HG02571 (cell line): ENCODE data around the gene ADAMTS15.

ENCODE experiments used
- ATAC-seq: cut with Tn5 transposase; IDR thresholded peaks from one replicate; pipeline ENCODE4 v1.9.1; 2021; ENCODE audit warnings: mild to moderate bottlenecking, moderate library complexity; ENCODE audit not compliant: unreplicated experiment

ADAMTS15 gene, protein sequence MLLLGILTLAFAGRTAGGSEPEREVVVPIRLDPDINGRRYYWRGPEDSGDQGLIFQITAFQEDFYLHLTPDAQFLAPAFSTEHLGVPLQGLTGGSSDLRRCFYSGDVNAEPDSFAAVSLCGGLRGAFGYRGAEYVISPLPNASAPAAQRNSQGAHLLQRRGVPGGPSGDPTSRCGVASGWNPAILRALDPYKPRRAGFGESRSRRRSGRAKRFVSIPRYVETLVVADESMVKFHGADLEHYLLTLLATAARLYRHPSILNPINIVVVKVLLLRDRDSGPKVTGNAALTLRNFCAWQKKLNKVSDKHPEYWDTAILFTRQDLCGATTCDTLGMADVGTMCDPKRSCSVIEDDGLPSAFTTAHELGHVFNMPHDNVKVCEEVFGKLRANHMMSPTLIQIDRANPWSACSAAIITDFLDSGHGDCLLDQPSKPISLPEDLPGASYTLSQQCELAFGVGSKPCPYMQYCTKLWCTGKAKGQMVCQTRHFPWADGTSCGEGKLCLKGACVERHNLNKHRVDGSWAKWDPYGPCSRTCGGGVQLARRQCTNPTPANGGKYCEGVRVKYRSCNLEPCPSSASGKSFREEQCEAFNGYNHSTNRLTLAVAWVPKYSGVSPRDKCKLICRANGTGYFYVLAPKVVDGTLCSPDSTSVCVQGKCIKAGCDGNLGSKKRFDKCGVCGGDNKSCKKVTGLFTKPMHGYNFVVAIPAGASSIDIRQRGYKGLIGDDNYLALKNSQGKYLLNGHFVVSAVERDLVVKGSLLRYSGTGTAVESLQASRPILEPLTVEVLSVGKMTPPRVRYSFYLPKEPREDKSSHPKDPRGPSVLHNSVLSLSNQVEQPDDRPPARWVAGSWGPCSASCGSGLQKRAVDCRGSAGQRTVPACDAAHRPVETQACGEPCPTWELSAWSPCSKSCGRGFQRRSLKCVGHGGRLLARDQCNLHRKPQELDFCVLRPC

DNA sequence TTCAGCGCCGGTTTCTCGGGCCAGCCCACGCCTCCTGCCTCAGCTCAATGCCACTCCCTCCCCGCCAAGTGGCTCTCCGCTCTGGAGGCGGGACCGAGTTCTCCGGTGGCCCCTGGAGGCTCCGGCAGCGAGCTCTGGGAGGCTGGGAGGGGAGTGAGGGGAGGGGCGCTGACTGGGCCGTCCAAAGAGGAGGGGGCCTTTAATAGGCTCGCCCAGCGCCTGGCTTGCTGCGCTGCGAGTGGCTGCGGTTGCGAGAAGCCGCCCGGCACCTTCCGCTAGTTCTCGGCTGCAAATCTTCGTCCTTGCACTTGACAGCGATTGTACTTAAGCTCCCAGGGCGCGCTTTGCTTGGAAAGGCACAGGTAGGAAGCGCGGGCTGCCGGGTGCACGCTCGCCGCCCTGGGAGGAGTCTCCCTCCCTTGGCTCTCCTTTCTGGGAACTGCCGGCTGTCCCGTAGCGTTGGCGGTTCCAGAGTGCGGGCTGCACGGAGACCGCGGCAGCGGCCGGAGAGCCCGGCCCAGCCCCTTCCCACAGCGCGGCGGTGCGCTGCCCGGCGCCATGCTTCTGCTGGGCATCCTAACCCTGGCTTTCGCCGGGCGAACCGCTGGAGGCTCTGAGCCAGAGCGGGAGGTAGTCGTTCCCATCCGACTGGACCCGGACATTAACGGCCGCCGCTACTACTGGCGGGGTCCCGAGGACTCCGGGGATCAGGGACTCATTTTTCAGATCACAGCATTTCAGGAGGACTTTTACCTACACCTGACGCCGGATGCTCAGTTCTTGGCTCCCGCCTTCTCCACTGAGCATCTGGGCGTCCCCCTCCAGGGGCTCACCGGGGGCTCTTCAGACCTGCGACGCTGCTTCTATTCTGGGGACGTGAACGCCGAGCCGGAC is at the start of gene ADAMTS15:
Gene ADAMTS15 (plus strand): TSS at position 230 of the 894 bp plus-strand sequence. CDS start 329 bp downstream, at position 559.
- ATAC-seq: no peak

DNA sequence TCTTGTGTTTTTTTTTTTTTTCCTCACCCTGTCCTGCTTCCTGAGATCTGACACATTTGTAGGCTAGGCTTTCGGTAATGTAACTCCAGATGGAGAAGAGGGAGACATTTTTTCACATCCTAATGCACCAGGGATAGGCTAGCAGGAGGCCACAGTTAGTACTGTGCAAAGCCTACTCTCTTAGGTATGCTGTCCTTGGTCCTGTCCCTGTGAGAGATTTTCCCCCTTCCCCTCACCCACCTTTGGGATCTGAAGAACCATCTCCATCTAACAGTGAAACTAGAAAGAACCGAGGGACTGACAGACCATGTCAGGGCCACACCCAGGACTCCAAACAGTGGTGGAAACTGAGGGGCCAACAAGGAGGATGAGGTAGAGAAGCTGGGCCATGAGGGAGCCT is 49.2 kb upstream of the ADAMTS15 start:
- ATAC-seq: no peak

GRCh38 chr11:130400781-130401483 is 47.5 kb upstream of the ADAMTS15 start:
- ATAC-seq: no peak

DNA sequence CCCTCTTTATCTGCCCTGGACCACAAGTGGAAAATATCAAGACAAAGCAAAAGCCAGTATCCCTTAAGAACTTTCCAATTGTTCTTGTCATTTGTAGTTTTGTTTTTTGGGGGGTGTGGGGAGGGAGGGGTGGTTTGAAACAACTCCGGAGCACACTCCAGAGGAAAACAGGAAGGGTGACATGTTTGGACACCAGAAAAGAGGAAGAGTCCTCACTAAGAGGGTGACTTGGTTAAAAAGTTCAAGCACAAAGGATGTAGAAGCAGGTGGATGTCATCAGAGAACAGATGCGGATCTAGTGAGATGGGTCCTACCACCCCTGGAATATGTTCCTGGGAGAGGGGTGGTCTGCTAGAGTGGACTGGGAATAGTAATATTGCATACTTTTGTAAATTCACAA is 45.9 kb upstream of the ADAMTS15 start:
- ATAC-seq: no peak

GRCh38 chr11:130403271-130403804 is 45.1 kb upstream of the ADAMTS15 start:
- no peak for ATAC-seq

DNA sequence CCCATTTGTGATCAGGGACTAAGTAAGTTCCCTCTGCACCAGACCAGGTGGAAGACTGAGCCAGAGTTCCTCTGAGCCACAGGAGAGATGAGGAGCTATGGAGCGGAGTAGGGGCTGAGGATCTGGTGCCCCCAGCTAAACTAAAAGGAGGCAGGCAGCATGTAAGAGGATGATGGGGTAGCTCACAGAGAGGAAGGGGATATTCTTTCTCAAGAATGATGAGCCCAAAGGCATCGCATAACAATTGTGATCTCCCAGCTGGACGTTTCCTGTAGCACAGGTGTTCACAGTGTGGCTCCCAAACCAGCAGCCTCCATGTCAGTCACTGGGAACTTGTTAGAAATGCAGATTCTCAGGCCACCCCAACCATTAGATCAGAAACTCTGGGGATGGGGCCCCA is 44.5 kb upstream of the ADAMTS15 start:
- ATAC-seq: no peak

- ATAC-seq: no peak
Measured at GRCh38 chr11:130404727-130405126, 43.7 kb upstream of the ADAMTS15 start.

DNA sequence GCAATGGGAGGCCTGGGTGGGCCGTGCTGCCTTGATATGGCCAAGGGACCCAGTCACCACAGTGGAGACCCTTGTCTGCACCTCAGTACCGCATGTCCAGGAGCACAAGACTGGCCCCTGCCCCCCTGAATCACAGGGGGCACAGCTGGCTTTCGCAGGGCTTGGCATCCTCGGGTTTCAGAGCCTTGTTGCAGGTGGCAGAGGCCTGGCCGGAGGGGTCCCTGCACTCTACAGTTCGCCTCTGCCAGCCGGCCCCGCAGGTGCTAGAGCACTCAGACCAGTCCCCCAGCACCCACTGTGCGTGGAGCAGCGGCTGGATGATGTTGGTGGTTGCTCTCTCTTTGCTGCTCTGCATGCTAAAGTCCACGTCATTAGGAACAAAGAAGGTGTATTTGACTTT is 43.0 kb upstream of the ADAMTS15 start:
- no peak for ATAC-seq

DNA sequence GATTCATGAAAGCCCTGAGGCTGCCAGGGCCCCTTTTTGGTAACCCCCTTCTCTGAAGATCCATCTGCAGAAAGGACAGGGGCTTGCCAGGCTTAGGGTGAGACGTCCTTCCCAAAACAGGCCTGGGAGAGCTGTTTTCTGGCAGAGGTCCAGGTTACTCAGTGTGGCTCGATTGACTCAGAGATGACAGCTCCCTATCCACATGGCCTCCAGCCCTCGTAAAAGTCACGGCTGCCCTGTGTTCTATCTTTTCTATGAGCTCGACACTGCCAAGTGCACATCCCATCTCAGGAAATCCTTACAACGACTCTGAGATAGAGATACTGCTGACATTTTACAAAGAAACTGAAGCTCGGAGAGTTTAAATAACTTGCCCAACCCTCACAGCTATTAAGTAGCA is 40.5 kb upstream of the ADAMTS15 start:
- no peak for ATAC-seq

DNA sequence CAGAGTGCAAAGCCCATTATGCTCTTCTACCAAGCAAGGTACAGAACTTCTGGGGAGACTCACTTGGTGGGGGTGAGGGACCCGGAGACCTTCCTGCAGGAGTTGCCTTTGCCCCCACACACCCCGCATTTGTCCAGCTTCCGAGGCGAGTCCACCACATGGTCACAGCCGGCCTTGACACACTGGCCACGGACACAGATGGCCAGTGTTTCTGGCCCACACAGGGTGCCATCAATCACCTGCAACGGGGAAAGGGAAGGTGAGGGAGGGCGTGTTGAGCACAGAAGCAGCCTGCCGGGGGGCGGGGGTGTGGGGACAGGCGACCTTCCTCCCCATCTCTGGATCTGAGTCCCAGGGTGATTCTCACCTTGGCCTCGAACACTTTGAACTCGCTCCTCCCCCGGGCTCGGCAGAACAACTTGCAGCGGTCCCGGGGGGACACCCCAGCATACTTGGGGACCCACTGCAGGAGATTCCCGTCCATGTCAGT is 40.0 kb upstream of the ADAMTS15 start:
- ATAC-seq: no peak

- ATAC-seq: no peak
Measured at GRCh38 chr11:130408901-130409300, 39.5 kb upstream of the ADAMTS15 start.

DNA sequence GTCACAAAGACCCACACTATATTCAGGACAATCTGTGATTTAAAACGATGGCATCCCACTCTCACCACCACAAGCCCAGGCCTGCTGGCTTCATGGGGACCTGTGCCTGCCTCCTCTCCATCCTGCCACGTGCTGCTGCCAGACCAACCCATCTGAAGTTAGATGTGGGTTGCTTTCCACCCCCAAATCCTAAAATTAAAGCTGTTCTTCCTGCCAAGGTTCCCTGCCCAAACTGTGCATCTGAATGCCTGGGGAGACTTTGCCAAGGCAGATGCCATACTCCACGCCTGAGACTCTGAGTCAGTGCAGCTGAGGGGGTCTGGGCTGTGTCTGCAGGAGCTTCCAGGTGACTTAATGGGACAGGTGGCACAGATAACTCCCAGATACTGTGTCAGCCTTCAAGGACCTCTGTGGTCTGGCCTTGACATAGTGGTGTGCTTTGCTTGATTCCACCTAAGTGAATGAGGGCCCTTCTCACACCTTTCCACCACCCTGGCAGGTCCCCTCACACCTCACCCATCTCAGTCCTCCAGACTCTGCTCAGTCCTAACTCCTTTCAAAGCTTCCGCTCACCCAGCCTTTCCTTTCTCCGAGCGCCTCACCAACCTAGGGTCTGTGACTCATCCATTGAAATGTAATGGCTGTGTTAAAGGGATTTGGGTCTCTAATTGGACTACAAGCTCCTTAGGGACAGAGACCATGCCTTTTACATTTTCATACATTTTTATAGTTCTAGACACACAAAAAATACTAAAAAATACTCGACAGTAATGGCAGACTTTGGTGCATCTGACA is 38.7 kb upstream of the ADAMTS15 start:
- ATAC-seq: no peak

DNA sequence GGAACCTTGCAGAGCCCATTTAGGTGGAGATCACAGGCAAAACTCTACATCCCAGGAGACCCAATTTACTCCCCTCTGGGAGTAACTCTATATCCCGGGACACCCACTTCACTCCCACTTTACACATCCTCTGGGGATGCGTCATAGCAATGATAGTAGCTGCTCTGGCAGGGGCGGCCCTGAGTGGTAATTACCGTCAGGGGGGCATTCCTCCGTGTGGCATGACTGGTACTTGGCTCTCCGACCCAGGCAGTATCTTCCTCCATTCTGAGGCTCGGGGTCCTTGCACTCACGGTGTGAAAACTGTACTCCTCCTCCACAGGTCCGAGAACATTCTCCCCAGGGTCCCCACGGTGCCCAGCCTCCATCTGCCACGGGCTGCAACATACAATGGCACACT is 37.2 kb upstream of the ADAMTS15 start:
- ATAC-seq: no peak

DNA sequence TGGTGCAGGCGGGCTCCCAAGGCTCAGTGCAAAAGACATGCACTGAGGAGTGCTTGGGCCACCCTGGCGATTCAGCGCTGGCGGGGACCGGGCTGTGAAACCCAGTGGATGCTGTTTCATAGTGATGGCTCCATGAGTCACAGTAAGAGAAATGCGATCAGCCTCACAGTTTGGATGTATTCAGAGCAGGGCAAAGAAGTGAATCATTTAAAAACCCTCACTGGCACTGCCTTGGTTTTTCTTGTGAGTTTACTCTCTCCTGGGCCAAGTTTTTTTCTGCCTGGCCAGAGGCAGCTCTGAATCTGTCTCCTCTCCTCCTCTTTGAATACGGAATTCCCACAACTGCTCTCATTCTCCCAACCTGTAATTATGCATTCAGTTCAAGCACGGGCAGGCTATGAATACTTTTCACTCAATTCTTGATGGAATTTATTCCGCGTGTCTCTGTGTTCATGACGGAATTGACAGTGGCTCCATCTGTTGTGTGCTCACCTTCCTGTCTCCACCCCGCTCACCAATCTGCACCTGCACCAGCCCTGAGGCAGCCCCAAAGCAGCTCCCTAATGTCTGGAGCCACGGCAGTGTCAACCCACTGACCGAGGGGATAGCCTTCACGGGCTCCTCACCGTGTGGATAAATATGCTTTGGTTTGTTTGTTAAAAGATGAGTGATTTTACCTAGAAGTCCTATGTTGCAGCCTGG is 34.9 kb upstream of the ADAMTS15 start:
- no peak for ATAC-seq

DNA sequence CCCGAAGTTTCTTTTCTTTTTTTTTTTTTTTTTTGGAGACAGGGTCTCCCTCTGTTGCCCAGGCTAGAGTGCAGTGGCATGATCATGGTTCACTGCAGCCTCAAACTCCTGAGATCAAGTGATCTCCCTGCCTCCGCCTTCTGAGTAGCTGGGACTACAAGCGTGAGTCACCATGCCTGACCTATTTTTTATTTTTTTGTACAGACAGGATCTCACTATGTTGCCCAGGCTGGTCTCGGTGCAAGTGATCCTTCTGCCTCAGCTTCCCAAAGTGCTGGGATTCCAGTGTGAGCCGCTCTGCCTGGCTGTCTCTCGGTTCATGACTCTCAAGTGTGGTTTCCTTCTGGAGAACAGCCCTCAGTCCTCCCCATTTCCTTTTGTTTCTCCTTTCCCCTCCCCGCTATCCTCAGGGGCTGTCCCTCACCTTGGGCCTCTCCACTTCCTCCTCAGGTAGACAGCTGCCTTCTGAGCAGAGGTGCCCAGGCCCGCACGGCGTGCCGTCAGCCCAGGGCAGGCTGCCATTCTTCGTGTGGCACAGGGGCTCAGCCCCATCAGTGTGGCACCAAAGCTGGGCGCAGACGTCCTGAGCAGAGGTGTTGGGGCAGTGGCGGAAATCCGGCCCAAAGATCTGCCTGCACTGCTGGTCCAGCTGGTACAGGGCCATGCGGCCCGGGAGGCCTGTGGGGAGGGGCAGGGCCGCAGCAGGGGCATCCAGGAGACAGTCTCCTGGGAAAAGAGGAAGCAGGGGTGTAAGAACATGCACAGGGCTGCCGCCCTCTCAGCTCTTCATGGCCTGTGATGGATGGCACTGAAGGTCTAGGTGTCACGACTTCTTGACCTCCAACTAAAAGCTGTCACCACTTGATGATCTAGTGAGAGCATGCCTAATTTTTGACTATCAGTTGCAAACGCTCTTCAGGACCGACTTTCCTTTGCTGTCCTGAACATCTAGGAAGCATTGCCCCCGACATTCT is 34.1 kb upstream of the ADAMTS15 start:
- no peak for ATAC-seq

DNA sequence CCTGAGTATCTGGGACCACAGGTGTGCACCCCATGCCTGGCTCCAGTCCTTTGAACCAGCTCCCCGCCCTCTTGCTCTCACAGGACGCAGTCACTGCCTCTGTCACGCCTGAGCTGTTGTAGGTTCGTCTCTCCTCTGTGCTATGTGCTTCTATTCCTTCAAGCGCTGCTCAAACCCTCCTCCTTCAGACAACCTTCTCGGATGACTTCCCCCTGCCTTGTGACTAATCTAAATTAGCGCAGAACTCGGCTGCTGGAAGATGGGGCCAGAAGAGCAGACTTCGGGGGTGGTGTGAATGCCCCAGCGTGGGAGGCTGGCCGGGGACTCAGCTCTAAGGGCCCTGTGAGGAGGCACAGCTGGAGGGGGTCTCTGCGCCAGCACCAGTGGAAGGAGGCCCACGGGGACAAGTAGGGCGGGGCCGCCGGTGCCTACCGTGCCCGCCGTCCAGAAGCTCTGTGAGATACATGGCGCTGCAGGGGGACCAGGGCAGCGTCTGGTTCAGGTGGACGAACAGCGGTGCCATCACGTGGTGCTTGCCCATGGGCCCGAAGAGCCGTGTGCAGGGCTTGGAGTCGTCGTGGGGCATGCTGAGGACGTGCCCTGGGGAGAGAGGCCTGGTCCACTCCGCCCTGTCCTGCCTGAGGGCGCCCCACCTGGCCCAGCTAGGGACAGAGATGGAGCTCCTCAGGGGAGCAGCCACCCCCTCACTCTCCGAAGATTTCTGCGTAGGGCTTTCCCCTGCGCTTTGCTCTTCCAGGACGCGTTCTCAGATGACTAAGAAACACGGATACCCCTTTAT is 32.5 kb upstream of the ADAMTS15 start:
- no peak for ATAC-seq
